ENCODE data around the gene PDLIM1.

PDLIM1 gene

GRCh38 chr10:95287281-95287680, 3.5 kb downstream of the PDLIM1 start:
- DNase-seq, result no peak

GRCh38 chr10:95286707-95287106, 4.1 kb downstream of the PDLIM1 start:
- DNase-seq, result no peak

GRCh38 chr10:95285556-95285955, 5.2 kb downstream of the PDLIM1 start:
- DNase-seq, result no peak

GRCh38 chr10:95284807-95285206, 6.0 kb downstream of the PDLIM1 start:
- no peak for DNase-seq

GRCh38 chr10:95282107-95282506, 8.7 kb downstream of the PDLIM1 start:
- DNase-seq, result no peak

GRCh38 chr10:95281206-95281605, 9.6 kb downstream of the PDLIM1 start:
- DNase-seq, result no peak

GRCh38 chr10:95280637-95281036, 10.2 kb downstream of the PDLIM1 start:
- no peak for DNase-seq

- no peak for DNase-seq
Observed at GRCh38 chr10:95279042-95279820, 11.6 kb downstream of the PDLIM1 start.

GRCh38 chr10:95278061-95278988, 12.5 kb downstream of the PDLIM1 start:
- DNase-seq, result no peak

GRCh38 chr10:95277614-95278013, 13.2 kb downstream of the PDLIM1 start:
- no peak for DNase-seq

GRCh38 chr10:95277201-95277570, 13.6 kb downstream of the PDLIM1 start:
- no peak for DNase-seq

GRCh38 chr10:95276367-95277200, 14.2 kb downstream of the PDLIM1 start:
- DNase-seq, result no peak

- no peak for DNase-seq
Observed at GRCh38 chr10:95275726-95276366, 15.0 kb downstream of the PDLIM1 start.

- no peak for DNase-seq
Observed at GRCh38 chr10:95273393-95274312, 17.1 kb downstream of the PDLIM1 start.

GRCh38 chr10:95268438-95268837, 22.4 kb downstream of the PDLIM1 start:
- no peak for DNase-seq

GRCh38 chr10:95267251-95267650, 23.6 kb downstream of the PDLIM1 start:
- DNase-seq, result no peak

GRCh38 chr10:95266674-95267095, 24.1 kb downstream of the PDLIM1 start:
- DNase-seq, result no peak

- no peak for DNase-seq
Observed at GRCh38 chr10:95265572-95265971, 25.2 kb downstream of the PDLIM1 start.

GRCh38 chr10:95264227-95265051, 26.4 kb downstream of the PDLIM1 start:
- no peak for DNase-seq

- no peak for DNase-seq
Observed at GRCh38 chr10:95263864-95264226, 27.0 kb downstream of the PDLIM1 start.
